GM19035 (cell line): ENCODE results near the gene ID2.

ENCODE experiments used
- ATAC-seq: cut with Tn5 transposase; IDR thresholded peaks from one replicate; pipeline ENCODE4 v1.9.1; 2021; ENCODE audit not compliant: unreplicated experiment

The ID2 gene

GRCh38 chr2:8647462-8647857 is 34.4 kb upstream of the ID2 start:
- ATAC-seq: no peak

DNA sequence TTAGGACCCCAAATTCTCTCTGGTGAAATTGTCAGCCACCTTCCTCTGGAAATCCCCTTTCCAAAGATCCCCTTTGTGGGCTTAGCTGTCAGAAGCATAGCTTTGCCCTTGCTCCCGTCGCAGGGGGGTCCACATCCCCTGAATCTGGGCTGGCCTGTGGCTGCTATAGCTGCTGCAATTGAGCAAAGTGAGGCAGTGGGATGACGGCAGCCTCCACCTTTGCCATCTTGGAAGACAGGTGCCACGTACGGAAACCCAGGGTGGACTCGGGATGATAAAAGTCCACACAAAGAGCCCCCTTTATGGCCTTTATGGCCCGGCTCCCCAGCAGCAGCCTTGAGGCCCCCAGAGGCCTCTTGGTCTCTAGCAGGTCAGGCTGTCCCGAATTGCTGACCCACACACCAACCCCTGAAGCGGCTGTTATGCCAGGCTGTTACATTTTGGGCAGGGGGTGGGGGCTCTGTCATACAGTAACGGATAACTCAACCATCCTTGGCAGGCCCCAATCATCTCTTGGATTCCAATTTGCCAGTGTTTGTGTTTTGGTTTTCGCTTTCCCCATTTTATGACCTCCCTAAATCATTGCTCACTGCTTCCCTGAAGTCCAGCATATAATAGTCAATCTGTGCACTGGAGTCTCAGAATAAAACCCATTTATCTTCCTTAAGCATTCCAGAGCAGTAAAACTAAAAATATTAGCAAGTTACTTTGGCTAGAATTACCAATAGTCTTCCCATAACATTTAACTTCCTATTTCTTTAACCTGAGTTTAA is 33.2 kb upstream of the ID2 start:
- ATAC-seq: no peak

GRCh38 chr2:8649718-8650117 is 32.1 kb upstream of the ID2 start:
- ATAC-seq: no peak

- no peak for ATAC-seq
Observed at GRCh38 chr2:8650256-8650655, 31.6 kb upstream of the ID2 start.

GRCh38 chr2:8652774-8653426 is 29.0 kb upstream of the ID2 start:
- no peak for ATAC-seq

DNA sequence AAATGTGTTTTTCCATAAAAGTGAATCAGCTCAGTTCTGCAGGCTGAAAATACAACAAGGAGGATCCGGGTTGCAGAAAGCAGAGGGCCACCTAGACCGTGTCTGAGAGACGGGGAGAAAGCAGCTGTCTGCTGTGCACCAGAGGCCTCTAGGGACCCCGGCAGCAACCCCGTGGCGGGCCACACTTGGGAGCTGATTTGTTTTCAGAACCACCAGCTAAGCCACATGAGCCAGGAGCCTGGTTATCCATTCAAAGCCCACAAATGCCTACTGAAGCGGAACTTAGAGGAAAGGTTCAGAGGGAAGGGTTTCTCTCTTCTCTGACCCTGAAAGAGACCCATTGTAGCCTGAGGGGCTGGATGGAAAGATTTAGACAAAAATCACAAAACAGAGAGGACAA is 28.4 kb upstream of the ID2 start:
- no peak for ATAC-seq

DNA sequence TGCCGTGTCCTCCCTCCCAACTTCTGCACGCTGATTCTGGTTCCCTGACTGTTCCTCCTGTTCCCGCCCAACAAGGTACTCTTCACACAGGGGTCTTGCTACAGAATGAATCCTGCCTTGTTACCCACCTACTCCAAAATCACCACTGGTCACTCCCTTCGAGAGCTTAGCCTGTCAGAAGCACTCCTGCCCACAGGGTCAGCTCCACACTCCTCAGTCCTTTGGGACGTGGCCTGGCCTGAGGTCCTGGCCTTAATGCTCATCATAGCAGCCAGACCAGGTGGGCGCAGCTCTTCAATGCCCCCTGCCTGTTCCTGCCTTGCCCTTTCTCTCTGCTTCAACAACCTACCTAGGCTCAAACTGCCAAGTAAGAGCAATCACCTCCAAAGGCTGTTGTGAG is 27.8 kb upstream of the ID2 start:
- ATAC-seq: no peak

DNA sequence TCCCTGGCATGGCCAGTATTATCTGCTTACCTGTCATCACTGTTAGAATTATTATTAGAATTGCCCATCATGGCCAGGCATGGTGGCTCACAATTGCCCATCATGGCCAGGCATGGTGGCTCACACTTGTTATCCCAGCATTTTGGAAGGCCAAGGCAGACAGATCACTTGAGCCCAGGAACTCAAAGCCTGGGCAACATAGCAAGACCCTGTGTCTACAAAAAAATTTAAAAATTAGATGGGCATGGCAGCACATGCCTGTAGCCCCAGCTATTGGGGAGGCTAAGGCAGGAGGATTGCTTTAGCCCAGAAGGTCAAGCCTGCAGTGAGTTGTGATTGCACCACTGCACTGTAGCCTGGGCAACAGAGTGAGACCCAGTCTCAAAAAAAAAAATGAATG is 27.4 kb upstream of the ID2 start:
- ATAC-seq: no peak

DNA sequence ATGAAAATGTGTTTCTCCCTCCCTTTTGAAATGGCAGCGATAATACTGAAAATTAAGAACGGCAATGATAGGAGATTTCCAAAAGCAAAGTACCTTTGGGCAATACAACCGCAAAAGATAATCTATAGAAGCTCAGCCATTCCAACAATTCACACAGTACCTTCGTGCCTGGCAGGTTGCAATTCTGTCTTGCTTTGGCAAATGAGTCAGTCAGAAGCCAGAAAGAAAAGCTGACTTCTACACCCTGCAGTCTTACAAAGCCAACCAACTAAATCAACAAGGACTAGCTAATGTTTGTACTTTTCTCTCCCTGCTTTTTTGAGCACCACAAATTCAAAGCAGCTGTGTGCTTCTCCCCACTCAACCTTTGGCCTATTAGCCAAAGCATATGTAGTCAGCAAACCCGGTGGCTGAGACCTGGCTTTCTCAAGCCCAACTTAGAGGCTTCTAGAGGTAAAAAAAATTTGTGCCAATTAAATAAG is 25.7 kb upstream of the ID2 start:
- ATAC-seq: no peak

DNA sequence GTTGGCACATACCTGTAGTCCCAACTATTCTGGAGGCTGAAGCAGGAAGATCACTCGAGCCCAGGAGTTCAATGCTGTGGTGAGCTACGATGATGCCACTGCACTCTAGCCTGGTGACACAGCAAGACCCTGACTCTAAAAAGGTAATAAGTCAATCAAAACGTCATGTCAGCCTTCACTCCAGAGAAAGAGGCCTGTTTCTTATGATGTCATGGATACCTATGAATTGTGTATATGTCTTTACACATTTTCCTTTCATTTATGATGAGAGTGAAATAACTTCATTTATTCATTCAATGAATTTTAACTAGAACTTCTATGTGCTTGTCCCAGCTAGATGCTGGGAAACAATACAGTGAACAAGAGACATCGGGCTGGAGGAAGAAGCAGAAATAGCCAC is 25.0 kb upstream of the ID2 start:
- ATAC-seq: no peak

DNA sequence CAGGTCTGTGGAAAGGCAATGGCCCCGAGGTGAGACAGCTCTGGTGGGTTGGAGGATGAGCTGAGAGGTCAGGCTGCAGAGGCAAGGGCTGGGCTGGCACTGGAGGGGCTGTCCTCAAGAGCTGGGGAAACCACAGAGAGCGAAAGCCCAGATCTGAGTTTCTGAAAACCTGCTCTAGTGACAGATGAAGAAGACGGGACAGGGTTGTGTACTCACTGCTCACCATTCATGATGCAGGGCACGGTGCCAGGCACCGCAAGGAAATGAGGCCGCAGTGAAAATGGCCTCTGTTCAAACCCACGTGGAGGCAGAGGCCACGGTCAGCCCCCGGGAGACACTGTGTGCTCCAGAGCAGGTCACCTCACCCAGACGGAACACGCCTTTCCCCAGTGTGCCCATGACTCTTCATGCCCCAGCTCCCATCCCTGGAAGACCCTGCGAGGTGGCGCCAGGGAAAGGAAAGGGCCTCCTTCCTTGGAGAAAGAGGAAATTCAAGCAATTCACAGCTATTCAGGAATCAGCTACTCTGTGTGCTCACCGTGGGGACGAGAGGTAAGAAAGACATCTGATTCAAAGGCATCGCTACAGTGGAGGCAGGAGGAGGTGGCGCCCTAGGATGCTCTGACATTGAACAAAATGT is 24.3 kb upstream of the ID2 start:
- no peak for ATAC-seq

DNA sequence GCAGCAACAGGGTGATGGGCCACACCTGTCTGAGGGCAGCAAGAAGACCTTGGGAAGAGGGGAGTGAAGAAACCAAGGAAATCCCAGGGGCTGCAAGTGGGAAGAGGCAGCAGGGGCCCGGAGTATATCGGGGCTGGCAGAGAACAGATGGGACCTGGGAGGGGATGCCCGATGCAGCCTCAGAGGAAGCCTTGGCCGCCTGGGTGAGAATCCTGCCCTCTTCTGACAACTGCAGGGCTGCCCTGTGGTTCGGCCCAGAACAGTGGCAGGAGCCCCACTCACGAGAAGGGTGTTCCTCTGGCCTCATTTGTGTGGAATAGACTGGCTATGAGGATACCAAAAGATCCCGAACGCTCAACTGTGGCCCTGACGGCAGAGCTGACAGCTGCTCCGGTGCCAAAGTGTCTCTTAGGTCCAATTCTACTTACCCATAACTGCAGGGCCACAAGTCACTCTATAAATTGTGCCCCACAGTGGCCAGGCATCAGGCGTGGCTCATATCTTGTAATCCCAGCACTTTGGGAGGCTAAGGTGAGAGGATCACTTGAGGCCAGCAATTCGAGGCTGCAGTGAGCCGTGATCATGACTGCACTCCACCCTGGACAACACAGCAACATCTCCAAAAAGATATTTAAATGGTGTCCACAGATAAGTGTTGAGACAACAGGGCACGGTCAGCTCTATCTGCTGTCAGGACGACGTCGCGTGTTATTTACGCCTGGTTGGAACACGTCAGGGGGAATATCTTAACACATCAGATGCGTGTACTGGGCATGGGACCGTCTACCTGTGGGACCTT is 23.6 kb upstream of the ID2 start:
- ATAC-seq: no peak

- no peak for ATAC-seq
Observed at GRCh38 chr2:8659092-8659734, 22.6 kb upstream of the ID2 start.

- no peak for ATAC-seq
Observed at GRCh38 chr2:8659735-8660492, 21.9 kb upstream of the ID2 start.

DNA sequence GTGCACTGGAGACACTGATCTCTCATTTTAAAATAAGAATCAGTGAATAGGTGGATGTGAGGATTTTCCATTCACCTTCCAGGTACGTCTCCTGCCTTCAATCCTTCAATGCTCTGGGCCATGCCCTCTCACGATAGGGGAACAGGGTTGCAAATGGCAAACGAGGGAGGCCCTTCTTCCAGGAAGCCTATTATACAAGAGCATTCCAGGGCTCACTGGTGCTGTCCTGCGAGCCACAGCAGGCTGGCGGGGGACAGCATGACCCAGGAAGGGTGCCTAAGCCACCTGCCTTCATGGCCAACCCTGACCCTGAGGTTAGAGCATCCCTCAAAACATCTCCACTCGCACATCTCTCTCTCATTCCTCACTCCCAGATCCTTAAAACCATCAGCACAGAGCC is 20.6 kb upstream of the ID2 start:
- no peak for ATAC-seq

DNA sequence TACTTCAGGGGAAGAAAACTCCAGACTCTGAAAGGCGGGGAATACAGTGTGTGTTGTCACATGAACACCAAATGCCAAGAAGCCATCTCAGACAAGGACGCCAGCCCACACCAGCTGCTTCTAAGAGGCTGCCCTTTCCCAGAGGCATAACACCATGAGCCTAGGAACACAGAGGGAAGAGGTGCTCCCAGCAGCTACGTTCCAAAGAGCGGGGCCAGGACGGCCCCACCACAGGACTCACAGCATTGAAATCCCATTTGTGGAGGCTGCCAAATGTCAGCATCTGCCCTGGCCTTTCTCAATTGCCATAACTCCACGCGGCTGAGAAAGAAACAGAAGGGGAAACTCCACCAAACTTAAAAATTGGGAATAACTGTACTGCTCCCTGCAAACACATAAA is 20.1 kb upstream of the ID2 start:
- ATAC-seq: no peak

DNA sequence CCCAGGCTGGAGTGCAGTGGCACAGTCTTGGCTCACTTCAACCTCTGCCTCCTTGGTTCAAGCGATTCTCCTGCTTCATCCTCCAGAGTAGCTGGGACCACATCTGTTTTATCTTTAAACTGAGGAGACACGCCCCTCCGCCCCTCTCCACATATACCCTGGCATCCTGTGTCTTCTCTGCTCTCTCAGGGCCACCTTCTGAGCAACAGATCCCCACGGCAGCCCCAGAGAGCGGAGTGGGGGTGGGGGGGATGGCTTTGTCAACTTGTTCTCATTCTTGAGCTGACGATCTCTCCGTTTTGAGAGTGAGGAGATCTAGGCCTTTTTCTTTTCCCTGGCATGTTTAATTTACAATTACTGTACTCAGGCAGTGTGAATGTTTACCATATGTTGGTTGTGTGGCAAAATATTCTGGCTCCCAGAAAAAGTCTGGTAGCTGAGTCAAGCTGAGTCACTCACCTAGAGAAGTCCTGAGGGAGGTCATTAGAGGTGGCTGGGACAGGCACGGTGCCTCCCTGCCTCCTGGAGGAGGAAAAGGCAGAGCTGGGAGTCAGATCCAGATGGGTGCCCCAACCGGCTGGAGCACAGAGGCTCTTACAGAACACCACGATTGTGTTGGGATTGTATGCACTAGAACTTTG is 19.5 kb upstream of the ID2 start:
- no peak for ATAC-seq

GRCh38 chr2:8663997-8664396 is 17.9 kb upstream of the ID2 start:
- no peak for ATAC-seq

- ATAC-seq: no peak
Observed at GRCh38 chr2:8666581-8666980, 15.3 kb upstream of the ID2 start.
